Gastroesophageal sphincter (tissue), 4 donors: ENCODE measurements around the gene MGAT4A. TPM values are rescaled to one million over a fixed set of nuclear protein-coding genes. Genes with fewer than 3 reads are reported as not detected.
"Not testable (repeated sequence)": the region's sequence is repeated elsewhere in the genome, so short reads cannot be mapped to it uniquely, and the experiment has no call there.

Experiments
- ATAC-seq: fragments of 150-250 bp; one replicate; pipeline ENCODE4 v1.9.1; 2016; ENCODE audit warnings: mild to moderate bottlenecking, moderate library complexity
- H3K27ac ChIP-seq, 4 donors: fragments of 200-600 bp; sonication (generic) in 3 of 4; 1 replicate in 3 of 4; 2 replicates in 1 of 4; pipeline ENCODE4 v1.5.1; 2016 to 2019
- H3K27me3 ChIP-seq: fragments of 200-600 bp; sonication (generic); one replicate; pipeline ENCODE4 v1.5.1; 2019
- H3K36me3 ChIP-seq, 2 donors: fragments of 200-600 bp; sonication (generic); one replicate each; pipeline ENCODE4 v1.5.1; 2019; ENCODE audit warnings: control low read depth in 1 of 2
- H3K4me1 ChIP-seq, 3 donors: fragments of 200-600 bp; sonication (generic); 1 replicate in 2 of 3; 2 replicates in 1 of 3; pipeline ENCODE4 v1.5.1; 2016 to 2019; ENCODE audit warnings: control low read depth in 2 of 3
- H3K4me3 ChIP-seq, 2 donors: fragments of 200-600 bp; sonication (generic); one replicate each; pipeline ENCODE4 v1.5.1; 2019; ENCODE audit warnings: mild to moderate bottlenecking in 1 of 2, moderate library complexity in 1 of 2
- H3K9me3 ChIP-seq, 3 donors: fragments of 200-600 bp; sonication (generic); one replicate each; pipeline ENCODE4 v1.5.1; 2017 to 2019; ENCODE audit warnings: control low read depth in 2 of 3
- EP300 ChIP-seq: sonication (generic); formaldehyde crosslinking; IDR thresholded peaks from one replicate; pipeline ENCODE4 v1.6.1; 2017; ENCODE audit warnings: antibody characterized with exemption, mild to moderate bottlenecking
- POLR2A ChIP-seq, 2 donors: fragments of 450-650 bp; IDR thresholded peaks; one replicate each; pipeline ENCODE4 v1.6.1; 2017; ENCODE audit warnings: antibody characterized with exemption in 2 of 2, mild to moderate bottlenecking in 2 of 2, moderate library complexity in 1 of 2
- POLR2AphosphoS5 ChIP-seq: sonication (generic); formaldehyde crosslinking; IDR thresholded peaks from one replicate; pipeline ENCODE4 v1.6.1; 2017; ENCODE audit warnings: antibody characterized with exemption
- WGBS, 2 donors: methylation state at CpG; one replicate each; pipeline ENCODE4 v1.1.5; 2018; ENCODE audit warnings: low coverage in 1 of 2; 5-methylcytosine and 5-hydroxymethylcytosine counted together
- total RNA-seq, 4 donors: library from RNA; depleted of rRNA; stranded (reverse); fragments of >200 nt; gene quantifications; one replicate each; pipeline ENCODE4 v1.1.0, GENCODE V29; 2016
- TF ChIP-seq, protein P1 (sequence below), 4 experiments: fragments of 200-600 bp in 2 of 4; fragments of 450-650 bp in 2 of 4; sonication (generic) in 1 of 4; IDR thresholded peaks; one replicate each; pipeline ENCODE4 v1.5.1; 2017 to 2019; ENCODE audit warnings: antibody characterized with exemption in 4 of 4, mild to moderate bottlenecking in 2 of 4, moderate library complexity in 2 of 4

MGAT4A gene
- total RNA-seq, 4 donors from 2014 or later = 12.7 to 33.0 (median 21.2) TPM

DNA sequence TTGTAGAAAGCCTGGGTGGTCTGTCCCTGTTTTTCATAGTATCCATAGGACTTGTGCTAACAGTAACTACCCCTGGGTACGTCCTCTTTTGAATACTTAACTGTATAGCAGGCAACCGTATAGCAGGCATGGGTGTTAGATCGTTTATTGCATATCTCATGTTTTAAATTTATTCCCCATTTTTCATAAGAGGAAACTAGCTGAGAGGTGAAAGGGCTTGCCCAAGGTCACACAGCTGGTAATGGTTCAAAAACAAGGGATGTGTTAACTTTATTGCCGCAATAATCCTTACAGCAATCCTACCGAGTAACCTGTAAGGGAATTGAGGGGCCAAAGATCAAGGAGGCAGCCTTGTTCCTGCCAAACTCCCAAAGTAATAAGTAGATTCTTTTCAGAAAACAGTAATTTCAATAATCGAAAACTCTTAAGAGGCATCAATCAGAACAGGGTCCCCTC, 990 bp upstream of the MGAT4A start:
- no peaks in the 10 kb centered on the region for H3K9me3 ChIP-seq
- H3K4me3 ChIP-seq = peak overlapping the region; percentile 92 to 95
- H3K4me1 ChIP-seq = peaks cover 0 to 41% (median 17%) of the 10 kb centered on the region in 3 donors
- TF ChIP-seq POLR2AphosphoS5 (no peak), POLR2A (IDR thresholded peaks at IDR 0.05) (no peak), EP300 (no peak)
- TF ChIP-seq, protein P1, sequence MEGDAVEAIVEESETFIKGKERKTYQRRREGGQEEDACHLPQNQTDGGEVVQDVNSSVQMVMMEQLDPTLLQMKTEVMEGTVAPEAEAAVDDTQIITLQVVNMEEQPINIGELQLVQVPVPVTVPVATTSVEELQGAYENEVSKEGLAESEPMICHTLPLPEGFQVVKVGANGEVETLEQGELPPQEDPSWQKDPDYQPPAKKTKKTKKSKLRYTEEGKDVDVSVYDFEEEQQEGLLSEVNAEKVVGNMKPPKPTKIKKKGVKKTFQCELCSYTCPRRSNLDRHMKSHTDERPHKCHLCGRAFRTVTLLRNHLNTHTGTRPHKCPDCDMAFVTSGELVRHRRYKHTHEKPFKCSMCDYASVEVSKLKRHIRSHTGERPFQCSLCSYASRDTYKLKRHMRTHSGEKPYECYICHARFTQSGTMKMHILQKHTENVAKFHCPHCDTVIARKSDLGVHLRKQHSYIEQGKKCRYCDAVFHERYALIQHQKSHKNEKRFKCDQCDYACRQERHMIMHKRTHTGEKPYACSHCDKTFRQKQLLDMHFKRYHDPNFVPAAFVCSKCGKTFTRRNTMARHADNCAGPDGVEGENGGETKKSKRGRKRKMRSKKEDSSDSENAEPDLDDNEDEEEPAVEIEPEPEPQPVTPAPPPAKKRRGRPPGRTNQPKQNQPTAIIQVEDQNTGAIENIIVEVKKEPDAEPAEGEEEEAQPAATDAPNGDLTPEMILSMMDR (IDR thresholded peaks at IDR 0.05) = no peak
- WGBS, 2 donors = 43 to 49% methylated on average over 6 of the region's 6 CpGs
- H3K27me3 ChIP-seq = no peaks in the 10 kb centered on the region
- H3K27ac ChIP-seq = peak overlapping the region; percentile 54 to 93 (median 92)
- no peak for ATAC-seq
- H3K36me3 ChIP-seq = no peaks in the 10 kb centered on the region

GRCh38 chr2:98730707-98731040, 258 bp downstream of the MGAT4A start:
- no peaks in the 10 kb centered on the region for H3K36me3 ChIP-seq
- ATAC-seq = peak; percentile 75
- H3K27ac ChIP-seq = peak overlapping the region; percentile 56 to 91 (median 89)
- WGBS, 2 donors = no CpG with 5 or more reads among the region's 56 CpGs
- H3K4me3 ChIP-seq = peak overlapping the region; percentile 85 to 92
- no peaks in the 10 kb centered on the region for H3K9me3 ChIP-seq
- no peak for TF ChIP-seq POLR2A (IDR thresholded peaks at IDR 0.05)
- no peak for TF ChIP-seq POLR2AphosphoS5
- TF ChIP-seq EP300 = no peak
- TF ChIP-seq, protein P1 (IDR thresholded peaks at IDR 0.05) = peak in 2 of 4 experiments; percentile 38
- no peaks in the 10 kb centered on the region for H3K27me3 ChIP-seq
- peaks cover 0 to 54% (median 20%) of the 10 kb centered on the region in 3 donors for H3K4me1 ChIP-seq

- H3K4me3 ChIP-seq = peak overlapping the region; percentile 85 to 92
- no peaks in the 10 kb centered on the region for H3K27me3 ChIP-seq
- no peaks in the 10 kb centered on the region for H3K36me3 ChIP-seq
- peak; percentile 8 for ATAC-seq
- peak overlapping the region; percentile 56 to 91 (median 89) for H3K27ac ChIP-seq
- TF ChIP-seq POLR2A (IDR thresholded peaks at IDR 0.05) = no peak
- TF ChIP-seq POLR2AphosphoS5 = no peak
- TF ChIP-seq EP300 = no peak
- 0 to 2% methylated on average over 7 to 12 of the region's 45 CpGs for WGBS, 2 donors
- peaks cover 0 to 54% (median 20%) of the 10 kb centered on the region in 3 donors for H3K4me1 ChIP-seq
- no peaks in the 10 kb centered on the region for H3K9me3 ChIP-seq
Measured at GRCh38 chr2:98730053-98730706, 752 bp downstream of the MGAT4A start.

DNA sequence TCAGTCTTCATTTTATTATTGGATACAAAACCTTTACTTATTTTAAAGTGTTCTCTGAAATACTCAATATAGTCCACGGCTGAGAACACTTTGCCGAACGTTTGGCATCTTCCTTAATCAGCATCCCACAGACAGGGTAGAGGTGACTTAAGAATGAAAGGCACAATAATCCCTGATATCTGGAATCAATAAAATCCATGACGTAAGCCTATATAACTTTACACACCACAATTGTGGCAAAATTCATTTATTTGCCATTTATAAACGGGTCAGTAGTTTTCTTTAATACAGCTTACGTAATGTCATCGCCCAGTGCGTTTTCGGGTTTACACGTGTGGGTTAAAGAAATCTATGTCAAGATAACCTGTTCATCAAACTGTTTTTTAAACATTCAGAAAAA, 1.3 kb downstream of the MGAT4A start:
- Histone ChIP-seq H3K27ac (peak overlapping the region; percentile 56 to 91 (median 89)), H3K4me1 (peaks cover 0 to 54% (median 20%) of the 10 kb centered on the region in 3 donors), H3K4me3 (peak overlapping the region; percentile 85 to 92), H3K36me3 (no peaks in the 10 kb centered on the region), H3K27me3 (no peaks in the 10 kb centered on the region), H3K9me3 (no peaks in the 10 kb centered on the region)
- TF ChIP-seq EP300 = no peak
- TF ChIP-seq, protein P1 (IDR thresholded peaks at IDR 0.05) = no peak
- TF ChIP-seq POLR2AphosphoS5 = no peak
- TF ChIP-seq POLR2A (IDR thresholded peaks at IDR 0.05) = no peak
- ATAC-seq = no peak
- 32 to 38% methylated on average over 10 of the region's 10 CpGs for WGBS, 2 donors

DNA sequence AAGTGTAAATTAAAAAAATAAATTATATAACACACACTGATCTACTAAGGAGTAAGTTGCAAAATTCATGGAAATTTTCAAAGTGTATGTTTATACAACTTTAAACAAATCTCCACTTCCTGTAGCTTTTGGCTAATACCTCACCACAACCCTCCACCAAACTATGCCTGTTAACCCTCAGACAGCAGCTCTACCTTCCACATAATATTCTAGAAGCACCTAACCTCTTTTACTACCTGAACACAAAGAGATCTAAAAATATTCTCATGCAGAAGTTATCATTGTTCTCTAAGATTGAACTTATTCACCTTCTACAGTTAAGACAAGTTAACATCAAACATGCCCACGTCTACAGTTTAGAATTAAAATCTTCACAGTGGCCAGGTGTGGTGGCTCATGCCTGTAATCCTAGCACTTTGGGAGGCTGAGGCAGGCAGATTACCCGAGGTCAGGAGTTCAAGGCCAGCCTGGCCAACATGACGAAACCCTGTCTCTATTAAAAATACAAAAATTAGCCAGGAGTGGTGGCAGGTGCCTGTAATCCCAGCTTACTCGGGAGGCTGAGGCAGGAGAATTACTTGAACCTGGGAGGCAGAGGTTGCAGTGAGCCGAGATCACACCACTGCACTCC, 2.7 kb downstream of the MGAT4A start:
- 79 to 86% methylated on average over 1 to 5 of the region's 5 CpGs for WGBS, 2 donors
- not testable (repeated sequence) for H3K27me3 ChIP-seq, H3K9me3 ChIP-seq, H3K36me3 ChIP-seq, ATAC-seq
- peaks cover 0 to 54% (median 20%) of the 10 kb centered on the region in 3 donors for H3K4me1 ChIP-seq
- H3K4me3 ChIP-seq = peak overlapping the region in 1 of 2 donors; percentile 4
- peak overlapping the region in 3 of 4 donors; percentile 32 to 52 (median 44) for H3K27ac ChIP-seq
